ENCODE data around the gene VSTM2L. TPM values are rescaled to one million over a fixed set of nuclear protein-coding genes. Genes with fewer than 3 reads are reported as not detected.

Gene VSTM2L
- polyA plus RNA-seq, 2 of the 4 experiments (the other 2 are of a cell fraction): 2.0 to 5.8 TPM

GRCh38 chr20:37956107-37956585 is 53.2 kb downstream of the VSTM2L start:
- ATAC-seq (peak in 1 of 2 experiments; percentile 44; a peak in 2 of 6 replicates), DNase-seq (ENCODE audit: low read depth in 1 of 2, low spot score in 1 of 2) (no peak), FAIRE-seq (no peak)
- POLR2A ChIA-PET: no interaction called here
- no peak overlapping the region for H3K4me3 ChIP-seq
- H3K4me2 ChIP-seq: 0 out of 3 replicates have a peak overlapping the region, but pooled peaks have one; percentile 7
- CTCF ChIA-PET: interaction anchor here (0.6 to 1.3 kb wide), 4 partner anchors 10 to 265 kb away, joined by 3 to 5 read pairs (median 4); no protein-coding TSS in a partner anchor
- TF ChIP-seq ESRRA (IDR thresholded peaks at IDR 0.05; ENCODE audit: borderline replicate concordance, low read length) (no peak), RARB (CRISPR knock-in tag; IDR thresholded peaks at IDR 0.05) (no peak), ZC3H11A (IDR thresholded peaks at IDR 0.05) (no peak), FOXS1 (CRISPR knock-in tag; IDR thresholded peaks at IDR 0.05) (no peak), E2F6 (IDR thresholded peaks at IDR 0.05; ENCODE audit: borderline replicate concordance, low read depth) (no peak), POLR2AphosphoS2 (conservative IDR thresholded peaks at IDR 0.05; ENCODE audit: low read length) (no peak), PBX3 (IDR thresholded peaks at IDR 0.05) (no peak), KDM5A (IDR thresholded peaks at IDR 0.05) (no peak), MYC (IDR thresholded peaks at IDR 0.05; ENCODE audit: borderline replicate concordance, low read length) (no peak), HOXA7 (CRISPR knock-in tag; IDR thresholded peaks at IDR 0.05) (no peak), CBX2 (IDR thresholded peaks at IDR 0.05; ENCODE audit: borderline replicate concordance, low read depth) (no peak), CHD2 (IDR thresholded peaks at IDR 0.05; ENCODE audit: low read length, partially characterized antibody) (no peak), BHLHE40 (IDR thresholded peaks at IDR 0.05; ENCODE audit: low read depth, low read length) (no peak), ZNF302 (CRISPR knock-in tag; IDR thresholded peaks at IDR 0.05) (no peak), ELK1 (IDR thresholded peaks at IDR 0.05; ENCODE audit: low read depth, low read length) (no peak), CHD4 (IDR thresholded peaks at IDR 0.05; ENCODE audit: borderline replicate concordance) (no peak)
- 4% methylated on average over 3 of the region's 3 CpGs for WGBS (ENCODE audit: missing lambda C conversion rate)
- peaks cover 11% of the 10 kb centered on the region; the same call in 1 of the 3 replicates for H3K4me1 ChIP-seq
- H3K27ac ChIP-seq: no peak overlapping the region
- H3K9me3 ChIP-seq: peaks cover 37% of the 10 kb centered on the region

- Histone ChIP-seq H3K4me1 (peaks cover 11% of the 10 kb centered on the region; the same call in 1 of the 3 replicates), H3K9me3 (peaks cover 28% of the 10 kb centered on the region), H3K4me3 (no peak overlapping the region), H3K4me2 (no peak overlapping the region), H3K27ac (no peak overlapping the region)
- TF ChIP-seq POLR2AphosphoS2 (conservative IDR thresholded peaks at IDR 0.05; ENCODE audit: low read length) (no peak), HMGXB4 (CRISPR knock-in tag; IDR thresholded peaks at IDR 0.05; ENCODE audit: borderline replicate concordance) (no peak)
- ChIA-PET POLR2A (no interaction called here), CTCF (interaction anchor here (1.4 to 1.8 kb wide), 2 partner anchors 14 to 33 kb away, joined by 3 to 4 read pairs; no protein-coding TSS in a partner anchor)
- ATAC-seq (no peak), DNase-seq (ENCODE audit: low read depth in 1 of 2, low spot score in 1 of 2) (no peak), FAIRE-seq (no peak)
- 17% methylated on average over 2 of the region's 2 CpGs for WGBS (ENCODE audit: missing lambda C conversion rate)
Observed at GRCh38 chr20:37958856-37959520, 56.1 kb downstream of the VSTM2L start.

- CTCF ChIA-PET: no interaction called here
- 24% methylated on average over 1 of the region's 1 CpG for WGBS (ENCODE audit: missing lambda C conversion rate)
- POLR2A ChIA-PET: no interaction called here
Observed at GRCh38 chr20:37961066-37961465, 58.1 kb downstream of the VSTM2L start.

More at GRCh38 chr20:37961066-37961465, 58.1 kb downstream of the VSTM2L start:
- peak; percentile 13 for FAIRE-seq
- no peak for DNase-seq (ENCODE audit: low read depth in 1 of 2, low spot score in 1 of 2)
- no peak overlapping the region for H3K27ac ChIP-seq
- ATAC-seq: no peak
- H3K9me3 ChIP-seq: peaks cover 36% of the 10 kb centered on the region
- TF ChIP-seq ESRRA (IDR thresholded peaks at IDR 0.05; ENCODE audit: borderline replicate concordance, low read length) (no peak), MAZ (IDR thresholded peaks at IDR 0.05; ENCODE audit: borderline replicate concordance, low read depth, low read length) (no peak), RCOR1 (IDR thresholded peaks at IDR 0.05; ENCODE audit: low read depth, low read length) (no peak), SREBF2 (IDR thresholded peaks at IDR 0.05) (no peak), SMC3 (IDR thresholded peaks at IDR 0.05) (no peak), ZC3H11A (IDR thresholded peaks at IDR 0.05) (no peak), NR3C1 (IDR thresholded peaks at IDR 0.05) (no peak), FOXS1 (CRISPR knock-in tag; IDR thresholded peaks at IDR 0.05) (no peak), BCL3 (IDR thresholded peaks at IDR 0.05) (no peak), POLR2AphosphoS2 (conservative IDR thresholded peaks at IDR 0.05; ENCODE audit: low read length) (no peak), NPAS2 (CRISPR knock-in tag; IDR thresholded peaks at IDR 0.05; ENCODE audit: borderline replicate concordance) (no peak), PBX3 (IDR thresholded peaks at IDR 0.05) (no peak), EHF (CRISPR knock-in tag; IDR thresholded peaks at IDR 0.05) (no peak), JUNB (IDR thresholded peaks at IDR 0.05) (no peak)
- no peak overlapping the region for H3K4me3 ChIP-seq
- peaks cover 5% of the 10 kb centered on the region; the same call in 1 of the 3 replicates for H3K4me1 ChIP-seq
- no peak overlapping the region for H3K4me2 ChIP-seq
